GM19193 (cell line): Measurements from ENCODE around the gene PPP2R1B.

Experiments used
- POLR2A ChIP-seq: IDR thresholded peaks from 4 replicates; pipeline ENCODE4 v1.6.1; 2011; ENCODE audit not compliant: insufficient read depth, insufficient read length; ENCODE audit errors: extremely low read depth

PPP2R1B gene

GRCh38 chr11:111737444-111738210 lies 28.6 kb downstream of the PPP2R1B start:
- no peak for TF ChIP-seq POLR2A

GRCh38 chr11:111736621-111737443 lies 29.4 kb downstream of the PPP2R1B start:
- TF ChIP-seq POLR2A, result no peak

DNA sequence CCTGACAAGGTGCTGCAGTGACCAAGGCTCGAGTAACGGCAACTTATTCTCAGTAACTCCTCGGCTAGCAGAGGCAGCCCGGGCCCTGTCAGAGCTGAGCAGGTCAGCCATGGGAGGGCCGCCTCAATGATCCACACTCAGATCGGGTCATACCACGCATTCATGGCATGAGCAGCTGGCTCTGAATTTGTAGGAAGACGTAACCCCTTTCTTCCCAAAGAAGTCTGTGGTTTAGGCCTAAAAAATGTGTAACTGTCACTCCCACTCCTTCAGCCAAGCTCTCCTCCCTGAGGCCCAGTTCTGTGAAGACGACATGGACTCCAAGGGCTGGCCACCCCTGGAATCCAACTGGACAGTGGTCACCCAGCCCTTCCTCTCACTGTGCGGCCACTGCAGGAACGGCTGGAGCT lies 30.0 kb downstream of the PPP2R1B start:
- no peak for TF ChIP-seq POLR2A

GRCh38 chr11:111735262-111736116 lies 30.7 kb downstream of the PPP2R1B start:
- no peak for TF ChIP-seq POLR2A

- TF ChIP-seq POLR2A, result no peak
Observed at GRCh38 chr11:111734954-111735261, 31.3 kb downstream of the PPP2R1B start.

DNA sequence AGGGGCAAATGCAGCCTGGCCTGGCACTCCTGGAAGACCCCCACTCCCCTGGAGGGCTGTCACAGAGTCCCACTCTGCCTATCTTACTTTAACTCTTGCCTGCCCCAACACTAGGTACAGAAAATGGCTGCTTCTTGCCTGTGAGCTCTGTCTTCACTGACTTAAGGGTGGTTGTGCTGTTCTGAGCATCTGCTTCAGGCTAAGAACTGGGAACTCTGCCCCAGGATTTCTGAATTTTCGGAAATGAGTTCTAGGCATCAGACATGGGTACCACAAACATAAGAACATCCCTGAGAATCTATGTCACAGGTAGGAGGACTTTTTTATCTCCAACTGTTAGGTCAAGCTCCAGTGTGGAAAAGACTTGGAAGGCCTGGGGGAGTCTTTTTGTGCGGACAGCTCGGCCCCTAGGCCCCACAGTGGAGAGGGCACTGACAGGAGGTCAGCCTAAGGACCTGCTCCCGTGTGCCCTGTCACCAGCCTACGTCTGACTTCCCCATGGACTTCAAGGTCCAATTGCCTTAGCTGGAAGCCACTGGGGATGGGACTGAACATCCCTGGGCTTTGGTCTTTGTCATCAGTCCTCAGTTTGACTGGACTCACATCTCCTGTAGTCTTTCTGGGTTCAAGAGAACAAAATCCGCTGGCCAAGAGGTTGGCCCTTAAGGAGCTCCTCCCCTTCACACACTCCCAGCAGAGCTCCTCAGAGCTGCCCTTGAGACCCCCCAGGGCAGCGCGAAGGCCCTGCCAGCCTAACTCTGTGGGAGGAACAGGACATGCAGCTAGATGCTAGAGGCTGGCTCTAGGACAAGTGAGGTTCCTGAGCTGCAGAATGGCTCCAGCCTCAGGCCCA lies 31.9 kb downstream of the PPP2R1B start:
- no peak for TF ChIP-seq POLR2A

DNA sequence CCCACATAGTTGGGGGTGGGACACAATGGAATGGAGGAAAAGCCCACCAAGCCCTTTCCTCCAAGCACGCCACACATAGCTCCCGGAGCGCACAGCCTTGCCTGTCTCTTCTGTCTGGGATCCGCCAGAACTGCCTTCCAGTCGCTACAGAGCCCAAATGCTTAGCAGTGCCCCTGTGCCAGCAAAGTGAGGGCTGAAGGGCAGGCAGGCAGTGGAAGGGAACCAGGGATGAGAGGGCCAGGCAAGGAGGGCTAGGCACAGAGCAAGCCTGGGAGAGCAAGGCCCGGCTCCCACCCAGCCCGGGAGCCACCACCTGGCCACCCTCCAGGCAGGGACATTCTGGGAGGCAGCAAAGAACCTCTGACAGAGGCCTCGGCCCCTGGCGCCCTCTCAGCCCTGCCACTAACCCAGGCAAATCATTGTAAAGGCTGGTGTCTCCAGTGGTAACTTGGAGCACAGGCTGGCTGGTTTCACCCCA lies 32.5 kb downstream of the PPP2R1B start:
- no peak for TF ChIP-seq POLR2A

GRCh38 chr11:111733016-111733415 lies 33.2 kb downstream of the PPP2R1B start:
- no peak for TF ChIP-seq POLR2A

GRCh38 chr11:111731821-111732220 lies 34.4 kb downstream of the PPP2R1B start:
- no peak for TF ChIP-seq POLR2A

DNA sequence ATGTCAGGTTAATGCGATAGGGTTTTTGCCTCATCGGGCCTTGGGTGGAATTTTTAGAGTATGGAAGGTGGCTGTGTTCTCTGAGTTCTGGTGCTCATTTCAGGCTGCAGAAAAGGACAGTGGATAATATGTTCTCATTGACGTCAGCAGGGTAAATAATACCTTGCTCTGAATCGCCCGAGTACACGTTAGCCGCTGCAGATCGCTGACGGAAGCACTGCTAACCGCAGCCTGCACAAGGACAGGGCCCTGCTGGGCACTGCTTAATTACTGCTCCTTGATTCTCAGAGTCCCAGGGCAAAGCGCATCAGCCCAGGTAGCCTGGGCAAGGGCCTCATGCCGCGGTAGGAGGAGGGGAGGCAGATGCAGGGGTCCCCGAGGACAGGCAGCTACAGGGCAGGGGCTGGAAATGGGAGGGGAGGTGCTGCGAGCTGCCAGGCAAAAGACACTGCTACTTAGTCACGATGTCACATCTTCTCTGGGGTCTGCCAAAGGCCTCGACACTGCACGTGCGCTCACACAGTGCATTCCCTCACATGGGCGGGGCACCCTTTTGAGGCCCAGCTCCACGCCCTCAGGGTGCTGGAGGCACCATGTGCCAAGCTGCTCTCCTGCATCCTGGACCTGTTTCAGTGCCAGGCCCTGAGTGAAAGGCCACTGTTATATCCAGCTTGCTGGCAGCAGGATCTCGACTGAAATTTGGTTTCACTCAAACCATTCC lies 35.2 kb downstream of the PPP2R1B start:
- TF ChIP-seq POLR2A, result no peak

- TF ChIP-seq POLR2A, result no peak
Observed at GRCh38 chr11:111729831-111730311, 36.3 kb downstream of the PPP2R1B start.

GRCh38 chr11:111729071-111729830 lies 36.9 kb downstream of the PPP2R1B start:
- no peak for TF ChIP-seq POLR2A

DNA sequence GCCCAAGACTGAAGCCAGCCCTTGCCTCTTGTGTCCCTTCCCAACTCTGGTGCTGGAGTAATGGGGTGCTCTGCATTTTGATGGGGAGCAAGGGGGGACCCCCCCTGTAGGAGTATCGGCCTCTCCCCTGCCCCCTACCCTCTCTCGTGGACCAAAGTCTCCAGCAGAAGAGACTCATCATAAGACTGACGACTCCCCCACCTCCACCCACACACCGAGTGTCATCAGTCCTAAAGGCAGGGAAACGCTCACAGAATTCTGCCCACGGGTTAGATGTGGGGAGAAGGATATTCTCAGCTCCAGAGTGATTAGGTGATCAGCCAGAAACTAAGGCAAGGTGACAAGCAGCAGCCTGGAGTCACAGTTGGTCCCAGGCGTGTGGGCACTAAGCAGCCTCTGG lies 38.8 kb downstream of the PPP2R1B start:
- no peak for TF ChIP-seq POLR2A

DNA sequence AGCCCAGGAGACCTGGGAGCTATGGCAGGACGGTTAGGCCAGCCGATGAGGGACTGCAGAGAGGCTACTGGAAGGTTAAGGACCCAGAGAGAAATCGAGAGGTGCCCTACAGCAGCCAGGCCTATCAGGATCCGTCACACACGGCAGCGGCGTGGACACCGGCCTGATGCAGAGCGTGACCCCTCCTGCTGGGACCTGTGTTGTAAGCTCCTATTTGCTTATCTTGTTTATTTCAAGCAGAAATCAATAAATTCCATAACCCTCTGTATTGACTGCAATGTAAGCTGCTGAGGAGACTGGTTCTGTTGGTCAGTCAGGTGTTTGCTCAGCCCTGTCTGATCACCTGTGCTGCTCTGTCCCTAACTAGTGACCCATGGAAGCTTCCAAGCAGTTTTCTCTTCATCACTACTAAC lies 39.9 kb downstream of the PPP2R1B start:
- no peak for TF ChIP-seq POLR2A
